NCI-H446 (cell line): ENCODE results near the gene DOCK11.
"Not testable (repeated sequence)": the region's sequence is repeated elsewhere in the genome, so short reads cannot be mapped to it uniquely, and the experiment has no call there.

Experiments used
- DNase-seq, 2 experiments: peaks; one replicate each; lab custom pipeline; 2025; lab: John Stamatoyannopoulos, UW

The DOCK11 gene

DNA sequence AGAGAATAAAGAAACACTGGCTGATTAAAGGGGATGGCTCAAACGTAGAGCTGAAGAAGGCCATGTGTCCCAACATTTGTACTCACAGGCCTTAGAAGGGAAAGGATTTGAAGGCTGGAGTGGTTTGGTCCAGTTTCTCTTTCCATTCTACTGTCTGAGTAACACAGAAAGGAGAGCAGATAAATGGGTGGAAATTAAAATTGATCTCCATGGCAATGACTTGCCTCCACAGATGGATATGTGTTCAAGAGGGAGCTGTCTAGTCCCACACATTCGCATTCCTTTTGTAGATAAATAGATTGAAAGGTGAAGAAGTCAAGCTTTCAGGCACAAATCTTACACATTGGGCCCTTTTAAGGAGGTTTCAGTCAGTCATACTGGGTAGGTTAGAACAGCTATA lies 74.6 kb downstream of the DOCK11 start:
- DNase-seq, result no peak

DNA sequence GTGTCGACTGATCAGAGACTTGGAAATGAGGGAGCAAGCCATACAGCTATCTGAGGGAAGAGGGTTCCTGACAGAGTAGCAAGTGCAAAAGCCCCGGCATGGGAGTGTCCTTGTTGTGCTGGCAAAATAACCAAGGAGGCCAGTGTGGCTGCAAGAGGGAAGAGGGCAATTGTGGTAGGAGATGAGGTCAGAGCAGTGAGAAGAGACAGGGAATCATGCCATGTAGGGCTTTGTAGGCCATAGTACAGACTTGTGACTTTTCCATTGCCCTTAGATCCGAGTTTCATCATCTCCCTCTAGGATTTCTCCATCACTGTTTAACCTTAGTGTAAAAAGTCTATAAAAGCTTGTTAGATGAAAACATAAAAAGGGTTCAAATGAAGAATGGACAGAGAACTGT lies 76.2 kb downstream of the DOCK11 start:
- DNase-seq, result no peak

DNA sequence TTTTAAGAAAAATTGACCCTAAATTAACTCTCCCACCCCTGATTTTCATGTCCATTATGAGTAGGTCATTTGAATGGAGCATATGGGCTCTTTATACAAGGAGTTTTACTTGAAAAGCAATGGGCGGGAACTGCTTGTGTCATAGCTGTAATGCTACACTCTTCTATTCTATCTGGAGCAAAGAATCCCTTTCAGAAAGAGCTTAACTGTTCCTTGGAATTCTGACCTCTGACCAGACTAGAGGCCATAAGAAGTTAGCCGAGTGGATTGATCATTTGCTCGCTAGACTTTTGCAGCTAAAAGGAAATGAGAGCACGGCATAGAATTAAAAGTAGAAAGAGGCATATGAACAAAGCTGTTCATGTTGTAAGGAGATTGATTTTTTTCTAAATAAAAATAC lies 79.1 kb downstream of the DOCK11 start:
- no peak for DNase-seq

DNA sequence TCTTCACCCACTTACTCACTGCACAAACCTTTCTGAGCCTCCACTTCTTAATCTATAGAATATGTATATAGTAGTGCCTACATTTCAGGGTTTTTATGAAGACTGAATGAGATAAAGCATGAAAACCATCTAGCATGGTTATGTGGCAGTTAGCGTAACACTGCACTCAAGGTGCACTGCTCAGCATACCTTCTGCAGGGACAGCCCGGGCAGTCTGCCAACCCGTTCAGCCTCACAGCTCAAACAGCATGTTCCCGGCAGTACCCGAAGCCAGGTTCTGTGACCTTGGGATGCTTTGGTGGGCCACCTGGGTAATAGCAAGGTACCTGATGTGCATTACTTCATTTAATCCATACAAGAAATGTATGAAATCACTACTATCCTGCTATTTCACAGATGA lies 81.4 kb downstream of the DOCK11 start:
- DNase-seq, result no peak

DNA sequence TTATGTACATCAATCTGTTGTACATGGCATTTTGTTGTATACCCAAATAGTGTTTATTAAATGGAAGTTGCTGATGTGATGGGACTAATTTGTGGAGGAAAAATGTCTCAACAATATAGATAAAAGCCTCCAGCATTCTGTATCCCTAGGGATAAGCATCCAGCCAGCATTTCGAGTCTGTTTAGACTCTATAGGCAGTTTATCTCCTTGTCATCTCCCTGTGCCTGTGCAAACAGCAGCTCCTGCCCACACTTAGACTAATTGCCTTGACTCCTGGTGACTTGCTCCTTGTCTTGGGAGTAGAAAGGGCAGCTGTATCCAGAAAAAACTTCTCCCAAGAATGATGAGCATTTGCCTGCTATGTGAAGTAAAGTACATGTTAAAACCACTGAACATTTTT lies 83.8 kb downstream of the DOCK11 start:
- no peak for DNase-seq

DNA sequence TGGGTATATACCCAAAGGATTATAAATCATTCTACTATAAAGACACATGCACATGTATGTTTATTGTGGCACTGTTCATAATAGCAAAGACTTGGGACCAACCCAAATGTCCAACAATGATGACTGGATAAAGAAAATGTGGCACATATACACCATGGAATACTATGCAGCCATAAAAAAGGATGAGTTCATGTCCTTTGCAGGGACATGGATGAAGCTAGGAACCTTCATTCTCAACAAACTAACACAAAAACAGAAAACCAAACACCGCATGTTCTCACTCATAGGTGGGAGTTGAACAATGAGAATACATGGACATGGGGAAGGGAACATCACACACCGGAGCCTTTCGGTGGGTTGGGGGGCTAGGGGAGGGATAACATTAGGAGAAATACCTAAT lies 87.3 kb downstream of the DOCK11 start:
- not testable (repeated sequence) for DNase-seq

DNA sequence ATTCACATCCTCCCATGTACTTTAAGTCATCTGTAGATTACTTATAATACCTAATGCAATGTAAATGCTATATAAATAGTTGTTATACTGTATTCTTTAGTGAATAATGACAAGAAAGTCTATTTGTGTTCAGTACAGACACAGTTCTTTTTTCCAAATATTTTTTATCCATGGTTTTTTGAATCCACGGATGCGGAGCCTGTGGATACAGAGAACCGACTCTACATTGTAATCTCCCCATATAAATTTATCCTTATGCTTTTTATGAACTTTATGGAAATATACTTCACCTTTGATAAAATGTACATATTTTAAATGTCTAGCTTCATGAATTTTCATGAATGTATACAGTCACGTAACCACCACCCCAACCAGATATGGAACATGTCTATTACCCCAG lies 88.2 kb downstream of the DOCK11 start:
- no peak for DNase-seq

DNA sequence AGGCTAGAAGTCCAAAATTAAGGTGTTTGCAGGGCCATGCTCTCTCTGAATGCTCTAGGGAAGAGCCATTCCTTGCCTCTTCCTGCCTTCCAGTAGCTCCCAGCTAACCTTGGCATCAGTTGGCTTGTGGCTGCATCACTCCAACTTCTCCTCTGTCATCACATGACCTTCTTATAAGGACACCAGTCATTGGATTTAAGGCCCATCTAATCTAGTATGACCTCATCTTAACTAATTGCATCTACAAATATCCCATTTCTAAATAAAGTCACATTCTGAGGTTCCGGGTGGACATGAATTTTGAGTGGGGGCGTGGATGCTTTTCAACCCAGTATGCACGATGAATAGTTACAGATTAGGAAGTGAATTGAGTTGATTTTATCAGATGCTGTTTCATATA lies 89.7 kb downstream of the DOCK11 start:
- no peak for DNase-seq

DNA sequence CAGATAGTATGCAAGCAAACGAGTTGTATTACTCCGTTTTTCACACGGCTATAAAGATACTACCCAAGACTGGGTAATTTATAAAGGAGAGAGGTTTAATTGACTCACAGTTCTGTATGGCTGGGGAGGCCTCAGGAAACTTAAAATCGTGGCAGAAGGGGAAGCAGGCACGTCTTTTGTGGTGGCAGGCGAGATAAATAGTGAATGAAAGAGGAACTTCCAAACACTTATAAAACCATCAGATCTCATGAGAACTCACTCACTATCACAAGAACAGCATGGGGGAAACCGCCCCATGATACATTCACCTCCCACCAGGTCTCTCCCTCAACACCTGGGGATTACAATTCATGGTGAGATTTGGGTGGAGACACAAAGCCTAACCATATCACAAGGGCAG lies 90.6 kb downstream of the DOCK11 start:
- not testable (repeated sequence) for DNase-seq

DNA sequence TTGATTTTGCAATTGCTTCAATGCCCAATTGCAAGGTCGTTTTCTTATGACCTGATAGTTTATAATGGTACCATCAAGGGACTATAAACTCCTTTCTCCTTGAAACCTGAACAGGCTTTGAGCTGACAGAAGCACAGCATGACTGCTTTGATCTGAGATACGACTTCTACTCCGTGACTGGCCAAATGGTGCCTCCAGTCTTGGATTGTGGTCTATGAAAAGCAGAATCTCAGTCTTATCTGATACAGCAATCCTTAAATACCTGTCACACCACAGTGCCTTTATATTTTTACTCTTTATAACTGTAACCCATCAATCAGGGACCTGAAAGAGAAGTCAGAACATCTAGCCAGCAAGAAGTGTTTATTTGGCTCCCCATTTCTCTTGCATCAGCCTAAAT lies 93.1 kb downstream of the DOCK11 start:
- DNase-seq, result no peak

DNA sequence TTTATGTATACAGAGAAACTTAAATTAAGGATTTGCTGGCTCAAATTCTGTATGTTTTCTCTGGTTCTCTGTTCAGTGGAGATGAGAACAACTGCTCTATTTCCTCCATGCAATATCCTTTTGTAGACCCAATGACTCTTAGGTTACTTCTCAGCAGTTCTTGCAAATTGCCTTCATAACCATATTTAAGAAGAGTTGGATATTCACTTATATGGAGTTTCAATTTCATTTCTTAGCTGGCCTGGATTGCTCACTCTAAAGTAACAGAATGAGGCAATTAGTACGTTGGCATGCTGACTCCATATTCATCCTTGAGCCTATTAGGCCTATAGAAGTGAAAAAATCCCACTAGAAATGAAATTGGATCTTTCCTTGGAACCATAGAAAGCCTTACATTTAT lies 93.6 kb downstream of the DOCK11 start:
- no peak for DNase-seq

DNA sequence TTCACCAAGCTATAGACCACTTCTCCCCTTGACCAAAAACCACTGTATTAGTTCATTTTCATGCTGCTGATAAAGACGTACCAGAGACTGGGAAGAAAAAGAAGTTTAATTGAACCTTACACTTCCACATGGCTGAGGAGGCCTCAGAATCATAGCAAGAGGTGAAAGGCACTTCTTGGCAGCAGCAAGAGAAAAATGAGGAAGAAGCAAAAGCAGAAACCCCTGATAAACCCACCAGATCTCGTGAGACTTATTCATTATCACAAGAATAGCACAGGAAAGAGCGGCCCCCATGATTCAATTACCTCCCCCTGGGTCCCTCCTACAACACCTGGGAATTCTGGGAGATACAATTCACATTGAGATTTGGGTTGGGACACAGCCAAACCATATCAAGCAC lies 97.8 kb downstream of the DOCK11 start:
- no peak for DNase-seq

DNA sequence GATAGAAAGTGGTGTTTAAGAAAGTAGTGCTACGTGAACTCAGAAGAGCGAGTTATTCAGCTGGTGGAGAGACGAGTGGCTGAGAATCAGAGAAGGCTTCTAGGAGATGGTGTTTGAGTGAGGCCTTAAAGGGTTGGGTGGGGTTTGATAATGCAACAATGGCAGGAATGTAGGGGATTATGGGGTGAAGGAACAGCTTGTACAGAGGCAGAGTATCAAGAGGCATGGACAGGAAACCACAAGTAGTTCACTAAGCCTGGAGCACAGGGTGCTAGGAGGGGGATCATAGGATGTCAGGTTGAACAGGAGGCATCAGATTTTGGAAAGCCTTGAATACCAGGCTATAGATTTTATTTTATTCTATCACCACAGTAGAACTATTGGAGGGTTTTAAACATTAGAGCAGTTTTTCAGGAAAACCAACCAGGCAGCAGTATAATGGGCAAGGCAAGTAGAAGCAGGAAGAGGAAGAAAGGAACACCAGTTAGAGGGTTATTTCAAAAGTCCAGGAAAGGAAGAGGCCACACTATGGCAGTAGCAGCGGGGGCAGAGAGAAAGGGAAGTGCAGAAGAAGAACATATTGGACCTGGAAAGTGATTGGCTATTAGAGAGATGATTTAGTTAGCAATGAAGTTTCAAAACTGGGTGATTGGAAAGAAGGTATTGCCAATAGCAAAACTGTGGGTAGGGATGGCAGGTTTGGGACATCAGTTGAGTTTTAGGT lies 99.2 kb downstream of the DOCK11 start:
- DNase-seq, result no peak

DNA sequence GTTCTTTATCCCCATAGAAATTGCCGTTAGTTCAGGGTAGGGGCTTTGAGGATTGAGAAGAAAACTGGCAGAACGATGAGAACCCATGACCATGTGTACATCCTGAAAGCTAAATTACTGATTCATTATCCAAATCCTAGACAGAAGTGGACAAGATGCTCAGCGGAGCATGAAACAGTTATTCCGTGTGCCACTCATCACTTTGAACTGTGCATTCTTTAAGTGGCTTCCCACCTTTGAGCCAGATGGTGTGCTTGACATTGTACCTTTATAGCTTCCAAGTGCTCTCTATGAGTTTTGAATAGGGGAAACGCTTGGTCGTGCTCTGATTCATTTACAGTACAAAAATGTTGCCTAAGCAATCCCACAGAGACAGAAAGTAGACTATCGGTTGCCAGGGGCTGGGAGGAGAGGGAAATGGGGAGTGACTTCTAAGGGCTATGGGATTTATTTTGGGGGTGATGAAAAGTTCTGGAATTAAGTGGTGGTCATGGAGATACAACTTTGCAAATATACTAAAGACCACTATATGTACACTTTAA lies 100.0 kb downstream of the DOCK11 start:
- DNase-seq, result peak; percentile 7 to 66

DNA sequence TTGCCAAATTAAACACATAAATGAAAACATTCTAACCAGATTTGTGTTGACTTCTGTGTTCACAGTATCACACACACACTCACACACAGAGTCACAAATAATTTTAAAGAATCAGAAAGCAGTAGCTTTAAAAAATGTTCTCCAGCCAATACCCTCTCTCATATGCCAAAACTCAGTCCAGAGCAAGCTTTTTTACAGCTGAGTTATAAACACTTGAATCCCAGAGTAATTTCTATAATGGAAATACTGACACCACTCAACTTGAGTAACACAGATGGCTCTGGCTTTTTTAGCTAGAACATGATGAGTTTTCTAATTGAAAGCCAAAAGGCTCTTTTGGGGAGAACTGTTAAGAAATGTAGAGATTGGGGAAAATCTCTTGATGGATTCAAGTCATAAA lies 100.8 kb downstream of the DOCK11 start:
- DNase-seq, result peak in 1 of 2 experiments; percentile 54

DNA sequence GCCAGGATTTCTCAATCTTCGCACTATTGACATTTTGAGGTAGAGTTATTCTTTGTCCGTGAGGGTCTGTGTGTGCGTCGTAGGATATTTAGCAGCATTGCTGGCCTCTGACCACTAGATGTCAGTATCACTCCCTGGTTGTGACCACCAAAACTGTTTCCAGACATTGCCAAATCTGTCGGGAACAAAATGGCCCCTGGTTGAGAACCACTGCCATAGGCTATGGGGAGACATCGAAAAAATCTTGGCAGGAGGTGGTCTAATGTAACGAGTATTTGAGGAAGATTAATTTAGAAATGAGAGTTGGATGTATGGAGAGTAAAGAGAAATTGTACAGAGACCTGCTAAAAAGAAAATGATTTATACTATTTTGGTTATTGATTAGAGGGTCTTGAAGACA lies 108.4 kb downstream of the DOCK11 start:
- peak in 1 of 2 experiments; percentile 61 for DNase-seq

DNA sequence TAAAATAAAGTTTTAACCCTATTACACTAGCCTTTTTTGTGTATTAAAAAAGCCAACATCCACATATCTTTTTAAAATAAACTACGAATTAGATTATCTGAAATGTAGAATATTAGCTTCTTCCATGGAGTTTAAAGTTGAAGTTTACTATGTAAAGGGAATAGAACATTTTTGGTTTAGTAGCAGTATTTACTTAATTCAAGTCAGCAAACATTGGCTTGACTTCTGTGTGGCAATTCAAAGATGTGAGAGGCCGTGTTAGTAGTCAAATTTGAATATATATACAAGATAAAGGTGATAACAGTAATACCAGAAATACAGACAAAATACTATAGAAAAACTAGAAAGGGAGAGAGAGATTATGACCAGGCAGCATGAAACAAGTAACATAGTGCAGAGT lies 116.7 kb downstream of the DOCK11 start:
- DNase-seq, result no peak

DNA sequence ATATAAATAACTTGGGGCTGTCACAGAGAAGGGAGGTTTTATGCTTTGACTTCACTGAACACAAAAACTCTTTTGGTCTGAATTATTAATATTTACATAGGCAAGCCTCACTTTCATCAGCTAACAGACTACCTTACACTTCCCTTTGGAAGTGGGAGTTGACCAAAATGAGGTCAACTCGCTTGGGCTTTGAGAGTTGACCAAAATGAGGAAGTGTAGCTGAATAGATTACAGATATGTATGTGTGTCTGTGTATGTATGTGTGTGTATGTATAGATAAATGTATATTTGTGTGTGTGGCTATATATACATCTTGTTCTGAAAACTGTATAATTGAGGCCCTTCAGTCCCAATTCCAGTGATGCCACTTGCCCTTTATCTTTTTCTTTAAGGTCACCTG lies 118.5 kb downstream of the DOCK11 start:
- no peak for DNase-seq

DNA sequence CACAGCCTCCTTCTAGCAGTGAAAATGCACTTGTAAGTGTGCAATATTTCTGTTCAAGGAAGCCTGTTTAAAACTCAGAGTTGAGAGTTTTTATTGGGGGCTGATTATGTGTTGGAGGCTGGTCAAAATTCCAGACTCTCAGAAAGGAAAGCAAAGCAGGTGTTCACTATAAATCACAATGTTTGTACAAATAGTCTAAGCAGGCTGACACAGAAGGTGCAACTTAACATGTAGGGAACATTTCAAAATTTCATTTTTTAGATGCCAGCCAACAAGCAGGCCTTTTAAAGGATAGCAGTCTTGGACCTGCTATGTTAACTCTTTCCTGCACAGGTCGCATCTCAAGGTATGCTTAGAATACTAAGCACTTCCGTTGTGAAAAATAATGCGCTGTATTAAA lies 119.5 kb downstream of the DOCK11 start:
- no peak for DNase-seq

DNA sequence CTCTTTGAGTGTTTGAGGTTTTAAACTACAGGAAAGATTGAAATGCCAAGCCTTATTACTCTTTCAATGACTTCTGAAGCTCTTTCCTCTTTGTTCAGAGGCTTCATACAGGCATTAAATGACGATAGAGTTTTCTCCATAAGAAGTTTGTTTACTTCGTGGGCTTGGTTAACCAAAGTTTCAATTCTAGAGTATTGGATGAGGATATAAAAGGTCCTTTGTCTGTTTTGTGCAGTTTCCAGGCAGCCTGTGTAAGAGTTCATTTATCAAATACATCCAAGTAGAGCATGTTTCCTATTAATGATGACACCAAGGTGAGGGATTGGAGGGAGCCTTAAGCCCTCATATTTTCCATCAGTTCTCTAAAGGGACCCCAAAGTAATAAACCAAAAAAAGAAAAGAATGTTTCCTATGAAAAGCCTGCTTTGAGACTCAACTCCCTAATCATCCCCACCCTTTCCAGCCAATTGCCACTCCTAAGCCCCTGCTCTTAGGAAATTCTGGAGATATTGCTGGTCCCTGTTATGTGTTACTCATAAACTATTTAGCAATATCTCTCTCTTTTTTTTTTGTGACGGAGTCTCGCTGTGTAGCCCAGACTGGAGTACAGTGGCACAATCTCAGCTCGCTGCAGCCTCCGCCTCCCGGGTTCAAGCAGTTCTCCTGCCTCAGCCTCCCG lies 125.6 kb downstream of the DOCK11 start:
- no peak for DNase-seq

DNA sequence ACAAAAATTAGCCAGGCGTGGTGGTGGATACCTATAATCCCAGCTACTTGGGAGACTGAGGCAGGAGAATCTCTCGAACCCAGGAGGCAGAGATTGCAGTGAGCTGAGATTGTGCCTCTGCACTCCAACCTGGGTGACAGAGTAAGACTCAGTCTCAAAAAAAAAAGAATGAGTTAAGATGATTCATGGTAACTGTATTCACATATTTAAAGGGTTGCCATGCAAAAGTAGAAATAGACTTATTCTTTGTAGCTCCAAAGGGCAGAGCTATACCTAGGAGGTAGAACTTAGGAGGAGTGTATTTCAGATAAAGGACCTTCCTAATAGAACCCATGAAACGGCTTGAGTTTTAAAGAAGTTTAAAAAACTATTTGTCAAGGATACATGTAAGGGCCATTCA lies 127.4 kb downstream of the DOCK11 start:
- no peak for DNase-seq

DNA sequence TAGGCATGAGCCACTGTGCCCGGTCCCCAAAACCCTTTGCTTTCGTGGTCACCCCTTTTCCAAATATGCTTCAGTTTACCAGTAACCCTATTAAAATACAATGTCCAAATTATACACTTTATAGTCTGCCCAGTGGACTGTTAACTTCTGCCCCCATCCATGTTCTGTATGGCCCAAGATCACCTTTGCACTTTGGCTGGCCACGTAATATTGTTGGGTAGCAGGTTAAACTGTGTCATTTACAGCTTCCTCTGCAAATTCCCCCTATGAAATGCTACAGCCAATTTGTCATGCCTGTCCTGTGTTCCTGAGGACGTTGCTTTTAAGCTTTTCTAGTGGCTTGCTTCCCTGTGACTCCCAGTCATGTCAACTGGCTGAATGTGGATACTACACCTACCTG lies 130.7 kb downstream of the DOCK11 start:
- DNase-seq, result no peak

DNA sequence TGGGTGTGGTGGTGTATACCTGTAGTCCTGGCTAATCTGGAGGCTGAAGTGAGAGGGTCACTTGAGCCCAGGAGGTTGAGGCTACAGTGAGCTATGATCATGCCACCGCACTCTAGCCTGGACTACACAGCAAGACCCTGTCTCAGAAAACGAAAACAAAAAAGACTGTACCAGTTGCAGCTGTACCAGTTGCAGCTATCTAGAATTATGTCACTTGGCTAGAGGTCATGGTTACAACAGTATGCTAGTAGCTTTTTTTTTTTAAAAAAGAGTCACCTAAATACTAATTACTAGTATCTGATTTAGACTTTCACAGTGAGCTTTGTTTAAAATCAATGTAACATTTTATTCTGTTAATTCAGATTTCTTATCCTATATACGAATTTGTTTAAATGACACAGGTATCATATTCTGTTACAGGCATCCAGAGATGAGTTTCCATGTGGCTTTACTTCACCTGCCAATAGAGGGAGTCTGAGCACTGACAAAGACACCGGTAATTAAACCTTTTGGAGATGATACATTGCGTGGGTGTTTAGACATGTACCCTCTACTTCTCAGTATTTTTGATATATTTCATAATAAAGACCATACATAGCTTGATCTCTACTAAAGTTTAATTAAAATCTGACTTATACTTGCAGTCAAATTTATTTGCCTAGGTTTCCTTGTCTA lies 131.6 kb downstream of the DOCK11 start:
- DNase-seq, result peak in 1 of 2 experiments; percentile 0
